Pancreas (tissue), 10 donors: ENCODE results near the gene GLIPR2. TPM values are rescaled to one million over a fixed set of nuclear protein-coding genes. Genes with fewer than 3 reads are reported as not detected.

Source experiments
- ATAC-seq, 4 donors: fragments of 200-7000 bp; cut with Tn5 transposase; one replicate each; pipeline versions ENCODE4 v1.8.0 to v1.9.1; 2020; ENCODE audit warnings: mild to moderate bottlenecking in 4 of 4, moderate library complexity in 4 of 4
- DNase-seq, 6 donors: peaks; one replicate each; pipeline ENCODE4 v3.0.0-alpha.2; 2020
- FAIRE-seq: peaks from 2 replicates; lab custom pipeline; 2012; peaks lifted over from hg19 to GRCh38; lab: Jason Lieb, UNC
- H3K27ac ChIP-seq, 4 donors: fragments of 200-600 bp; sonication (generic); 1 replicate in 3 of 4; 2 replicates in 1 of 4; pipeline versions ENCODE4 v1.5.0 to v1.8.0; 2020
- H3K27me3 ChIP-seq, 4 donors: fragments of 200-600 bp; one replicate each; pipeline ENCODE4 v1.8.0; 2021
- H3K36me3 ChIP-seq, 3 donors: fragments of 200-600 bp; sonication (generic) in 1 of 3; one replicate each; pipeline versions ENCODE4 v1.5.0 to v1.8.0; 2020 to 2021
- H3K4me1 ChIP-seq, 3 donors: fragments of 200-600 bp; one replicate each; pipeline ENCODE4 v1.8.0; 2021
- H3K4me3 ChIP-seq, 4 donors: fragments of 200-600 bp; sonication (generic) in 2 of 4; one replicate each; pipeline versions ENCODE4 v1.5.0 to v1.8.0; 2020 to 2021
- H3K9me3 ChIP-seq, 4 donors: fragments of 200-600 bp; one replicate each; pipeline ENCODE4 v1.8.0; 2021
- WGBS, 2 donors: extraction: QIAGEN DNeasy Blood & Tissue Kit; methylation state at CpG; one replicate each; pipeline ENCODE4 v1.1.7; 2013; 5-methylcytosine and 5-hydroxymethylcytosine counted together
- intact Hi-C, 3 donors: fragments of 100-400 bp; cut with DNase I; formaldehyde crosslinking; loops; one replicate each; pipeline versions ENCODE4 v1.11.1 to v1.14.2; 2022
- polyA plus RNA-seq, 2 donors: library from polyadenylated mRNA; stranded (reverse); fragments of 200-250 nt; gene quantifications; one replicate each; pipeline ENCODE4 v1.2.3, GENCODE V29; 2013
- total RNA-seq, 6 donors: library from RNA; stranded (reverse); fragmentation: NEBNext Ultra II Directional in 4 of 6; extraction: Animal tissue kit (Norgen Biotek cat#: 25700) in 4 of 6; gene quantifications; one replicate each; pipeline versions ENCODE4 v1.2.1 to v1.2.4, GENCODE V29; 2021 to 2023
- TF ChIP-seq, protein P1 (sequence below), 4 donors: fragments of 200-600 bp; sonication (generic) in 3 of 4; IDR thresholded peaks; one replicate each; pipeline versions ENCODE4 v1.5.0 to v1.8.0; 2021; ENCODE audit warnings: antibody characterized with exemption in 4 of 4
- donor health status: healthy with polysubstance abuse.
- donor health status: DM: no; HTN: no; CAD: no; lungs with moderate emphysema.
- donor health status: DM: no; HTN: no; CAD: no.
- donor health status: control.
- donor health status: control.
- donor health status: Bipolar disorder and iron deficiency.
- donor health status: DM: yes; HTN: yes; CAD: no.
- donor health status: DM: no; HTN: no; CAD: no.
- donor health status: DM: no; HTN: no; CAD: no.
- donor health status: DM: yes; HTN: yes; CAD: no.

The GLIPR2 gene
- total and polyA plus RNA-seq, 8 donors: 1.3 to 10.0 (median 4.5) TPM

GRCh38 chr9:36162211-36162738 is 25.7 kb downstream of the GLIPR2 start:
- intact Hi-C loops: no loop called here
- Histone ChIP-seq H3K9me3 (no peaks in the 10 kb centered on the region), H3K4me3 (no peak overlapping the region), H3K4me1 (no peaks in the 10 kb centered on the region), H3K36me3 (no peaks in the 10 kb centered on the region), H3K27me3 (no peaks in the 10 kb centered on the region), H3K27ac (no peak overlapping the region)
- ATAC-seq: no peak
- TF ChIP-seq, protein P1, sequence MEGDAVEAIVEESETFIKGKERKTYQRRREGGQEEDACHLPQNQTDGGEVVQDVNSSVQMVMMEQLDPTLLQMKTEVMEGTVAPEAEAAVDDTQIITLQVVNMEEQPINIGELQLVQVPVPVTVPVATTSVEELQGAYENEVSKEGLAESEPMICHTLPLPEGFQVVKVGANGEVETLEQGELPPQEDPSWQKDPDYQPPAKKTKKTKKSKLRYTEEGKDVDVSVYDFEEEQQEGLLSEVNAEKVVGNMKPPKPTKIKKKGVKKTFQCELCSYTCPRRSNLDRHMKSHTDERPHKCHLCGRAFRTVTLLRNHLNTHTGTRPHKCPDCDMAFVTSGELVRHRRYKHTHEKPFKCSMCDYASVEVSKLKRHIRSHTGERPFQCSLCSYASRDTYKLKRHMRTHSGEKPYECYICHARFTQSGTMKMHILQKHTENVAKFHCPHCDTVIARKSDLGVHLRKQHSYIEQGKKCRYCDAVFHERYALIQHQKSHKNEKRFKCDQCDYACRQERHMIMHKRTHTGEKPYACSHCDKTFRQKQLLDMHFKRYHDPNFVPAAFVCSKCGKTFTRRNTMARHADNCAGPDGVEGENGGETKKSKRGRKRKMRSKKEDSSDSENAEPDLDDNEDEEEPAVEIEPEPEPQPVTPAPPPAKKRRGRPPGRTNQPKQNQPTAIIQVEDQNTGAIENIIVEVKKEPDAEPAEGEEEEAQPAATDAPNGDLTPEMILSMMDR (IDR thresholded peaks at IDR 0.05): no peak
- 73 to 84% methylated on average over 17 of the region's 17 CpGs for WGBS, 2 donors
- no peak for FAIRE-seq
- peak in 1 of 6 donors; percentile 28 for DNase-seq

DNA sequence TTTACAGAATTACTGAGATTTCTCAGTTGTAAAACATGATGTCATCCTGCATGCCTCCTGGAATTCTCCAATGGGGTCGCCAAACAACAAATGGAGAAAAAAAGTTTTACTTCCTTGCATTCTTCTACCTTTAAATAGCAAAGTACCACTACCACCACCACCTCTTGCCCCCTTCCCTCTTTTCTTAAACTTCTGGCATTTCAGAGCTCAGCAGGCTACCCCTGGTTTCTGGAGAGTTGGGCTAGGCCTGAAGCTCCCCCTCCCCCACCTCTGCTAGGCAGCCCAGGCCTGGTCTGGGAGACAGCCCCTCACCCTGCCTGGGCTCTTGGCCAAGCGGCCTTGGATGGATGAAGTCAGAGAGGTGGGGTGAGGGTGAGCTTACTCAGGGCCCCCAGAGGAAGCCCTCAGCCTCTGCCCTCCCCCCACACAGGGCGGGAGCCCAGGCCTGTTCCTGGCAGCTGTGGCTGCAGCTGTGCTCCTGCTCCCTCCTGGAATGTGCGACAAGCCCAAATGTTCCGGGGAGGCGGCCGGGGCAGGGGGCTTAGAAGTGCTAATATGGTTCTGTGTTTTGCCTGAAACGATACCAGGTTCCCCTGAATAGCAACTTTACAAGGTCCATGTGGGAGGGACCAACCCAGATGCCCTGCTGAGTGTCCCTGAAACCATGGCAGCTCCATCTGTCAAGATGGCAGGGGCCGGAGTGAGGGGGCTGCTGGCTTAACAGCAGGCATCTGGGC is 26.7 kb downstream of the GLIPR2 start:
- Histone ChIP-seq H3K27ac (peak overlapping the region in 2 of 4 donors; percentile 1 to 39), H3K4me1 (no peaks in the 10 kb centered on the region), H3K27me3 (no peaks in the 10 kb centered on the region), H3K4me3 (no peak overlapping the region), H3K36me3 (no peaks in the 10 kb centered on the region), H3K9me3 (no peaks in the 10 kb centered on the region)
- intact Hi-C loops: no loop called here
- no peak for FAIRE-seq
- 41 to 42% methylated on average over 9 of the region's 9 CpGs for WGBS, 2 donors
- TF ChIP-seq, protein P1 (IDR thresholded peaks at IDR 0.05): no peak
- ATAC-seq: peak in 3 of 4 donors; percentile 21 to 50 (median 29)
- DNase-seq: peak in 4 of 6 donors; percentile 17 to 61 (median 42)

DNA sequence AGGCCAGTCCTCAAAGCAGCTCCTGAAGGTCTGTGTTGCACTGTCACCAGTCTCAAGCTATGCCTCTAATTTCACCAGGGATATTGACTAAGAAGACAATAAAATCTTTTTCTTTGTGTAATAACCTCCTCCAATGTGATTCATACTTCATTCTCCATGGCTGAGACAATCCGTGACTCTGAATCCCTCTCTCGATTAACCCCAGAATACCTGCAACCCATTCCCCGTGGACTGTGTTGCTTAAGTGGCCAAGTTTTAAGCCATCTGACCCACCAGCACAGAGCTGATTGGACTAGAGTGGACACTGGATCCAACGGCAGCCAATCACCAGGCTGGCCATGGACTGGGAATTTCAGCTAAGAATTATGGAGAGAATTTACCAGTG is 27.2 kb downstream of the GLIPR2 start:
- WGBS, 2 donors: 66 to 68% methylated on average over 4 of the region's 4 CpGs
- H3K9me3 ChIP-seq: no peaks in the 10 kb centered on the region
- H3K27ac ChIP-seq: peak overlapping the region in 2 of 4 donors; percentile 1 to 39
- H3K4me3 ChIP-seq: no peak overlapping the region
- no peaks in the 10 kb centered on the region for H3K27me3 ChIP-seq
- intact Hi-C loops: no loop called here
- DNase-seq (no peak), FAIRE-seq (no peak), ATAC-seq (no peak)
- TF ChIP-seq, protein P1 (IDR thresholded peaks at IDR 0.05): no peak
- H3K4me1 ChIP-seq: no peaks in the 10 kb centered on the region
- no peaks in the 10 kb centered on the region for H3K36me3 ChIP-seq

DNA sequence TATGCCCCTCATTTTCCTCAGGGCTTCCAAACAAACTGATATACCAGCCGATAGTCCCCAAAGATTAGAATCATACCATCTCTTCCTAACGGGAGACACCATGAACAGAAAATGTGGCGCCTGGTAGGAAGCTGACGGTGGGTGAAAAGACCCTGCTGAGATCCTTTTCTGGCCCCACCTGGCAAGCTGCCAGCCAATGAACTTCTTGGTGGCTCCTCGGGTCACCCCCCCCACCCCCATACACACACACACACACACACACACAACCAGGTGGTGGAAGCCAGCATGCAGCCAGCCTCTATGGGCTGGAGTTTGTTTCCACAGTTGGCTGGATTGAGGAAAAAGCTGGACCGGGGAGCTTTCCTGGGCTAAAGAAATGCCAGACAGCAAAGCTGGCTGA is 27.8 kb downstream of the GLIPR2 start:
- no peak for ATAC-seq
- no peak overlapping the region for H3K4me3 ChIP-seq
- no peaks in the 10 kb centered on the region for H3K9me3 ChIP-seq
- no peaks in the 10 kb centered on the region for H3K36me3 ChIP-seq
- no peak overlapping the region for H3K27ac ChIP-seq
- no peaks in the 10 kb centered on the region for H3K27me3 ChIP-seq
- H3K4me1 ChIP-seq: no peaks in the 10 kb centered on the region
- no peak for DNase-seq
- TF ChIP-seq, protein P1 (IDR thresholded peaks at IDR 0.05): no peak
- intact Hi-C loops: no loop called here
- WGBS, 2 donors: 72 to 82% methylated on average over 6 of the region's 6 CpGs
- FAIRE-seq: no peak

DNA sequence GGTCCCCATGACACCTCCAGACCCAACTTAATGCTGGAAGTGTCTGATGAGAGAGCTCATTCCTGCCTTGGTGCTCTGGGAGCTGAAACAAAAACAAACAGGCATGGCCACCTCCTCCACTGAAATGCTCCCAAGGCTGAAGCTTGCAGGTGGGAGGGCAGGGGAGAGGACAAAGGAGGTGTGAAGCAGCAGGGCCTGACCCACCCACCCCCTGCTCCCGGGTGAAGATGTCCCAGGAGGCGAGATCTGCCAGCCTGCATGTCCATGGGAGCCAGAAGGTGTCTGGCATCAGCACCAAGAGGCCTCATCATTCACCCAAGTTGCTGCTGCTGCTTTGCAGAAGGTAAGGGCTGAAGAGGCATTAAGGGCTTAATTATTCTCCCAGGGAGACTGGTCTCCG is 28.5 kb downstream of the GLIPR2 start:
- H3K4me1 ChIP-seq: no peaks in the 10 kb centered on the region
- H3K27ac ChIP-seq: no peak overlapping the region
- TF ChIP-seq, protein P1 (IDR thresholded peaks at IDR 0.05): no peak
- H3K36me3 ChIP-seq: no peaks in the 10 kb centered on the region
- H3K27me3 ChIP-seq: no peaks in the 10 kb centered on the region
- no peak overlapping the region for H3K4me3 ChIP-seq
- H3K9me3 ChIP-seq: no peaks in the 10 kb centered on the region
- FAIRE-seq (no peak), ATAC-seq (no peak), DNase-seq (no peak)
- WGBS, 2 donors: 63 to 70% methylated on average over 3 of the region's 3 CpGs
- intact Hi-C loops: no loop called here
